Measurements from ENCODE around the gene CHPF.

CHPF gene

DNA sequence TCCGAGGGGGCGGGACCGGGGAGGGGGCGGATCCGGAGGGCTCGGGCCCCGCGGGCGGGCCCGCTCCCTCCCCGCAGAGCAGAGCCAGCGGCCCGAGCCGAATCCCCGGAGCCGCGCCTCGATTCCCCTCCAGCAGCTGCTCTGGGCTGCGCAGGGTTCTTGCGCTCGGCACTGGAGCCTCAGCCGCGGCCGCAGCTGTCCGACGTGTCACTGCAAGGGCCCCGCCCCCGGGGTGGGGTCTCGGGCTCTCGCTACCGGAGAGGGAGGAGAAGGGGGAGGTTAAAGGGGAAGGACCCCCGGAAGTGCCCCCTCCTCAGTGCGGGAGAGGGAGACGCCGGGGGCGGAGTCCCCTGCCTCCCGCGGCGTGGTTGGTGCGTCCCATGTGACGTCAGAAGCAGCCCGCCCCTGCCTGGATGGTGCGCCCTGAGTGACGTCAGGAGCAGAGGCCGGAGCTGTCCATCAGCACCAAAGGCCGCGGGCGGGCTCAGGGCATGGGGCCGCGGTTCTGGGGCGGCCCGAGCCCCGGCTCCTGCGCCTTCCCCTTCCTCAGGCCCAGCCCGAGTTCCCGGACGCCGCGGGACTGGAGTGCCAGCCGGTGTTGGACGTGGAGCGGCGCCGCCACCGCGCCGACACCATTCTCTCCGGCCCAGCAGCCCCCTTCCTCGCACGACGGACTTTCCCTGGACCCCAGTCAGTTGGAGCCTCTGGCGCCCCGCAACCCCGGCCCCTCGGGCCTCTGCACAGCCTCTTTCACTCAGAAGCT is at the start of gene CHPF, which contains the start of gene TMEM198:
Gene CHPF, minus strand, starts transcription at position 214 of the 763 bp plus-strand sequence. CDS start 271 bp downstream, outside the sequence.
Gene TMEM198, plus strand, starts transcription at position 433 of the 763 bp plus-strand sequence. CDS start 700 bp downstream, outside the sequence.
- DNase-seq (ENCODE audit: low read depth), result peak; percentile 86

- DNase-seq (ENCODE audit: low read depth), result no peak
Observed at GRCh38 chr2:219593154-219593553, 49.5 kb upstream of the CHPF start.

DNA sequence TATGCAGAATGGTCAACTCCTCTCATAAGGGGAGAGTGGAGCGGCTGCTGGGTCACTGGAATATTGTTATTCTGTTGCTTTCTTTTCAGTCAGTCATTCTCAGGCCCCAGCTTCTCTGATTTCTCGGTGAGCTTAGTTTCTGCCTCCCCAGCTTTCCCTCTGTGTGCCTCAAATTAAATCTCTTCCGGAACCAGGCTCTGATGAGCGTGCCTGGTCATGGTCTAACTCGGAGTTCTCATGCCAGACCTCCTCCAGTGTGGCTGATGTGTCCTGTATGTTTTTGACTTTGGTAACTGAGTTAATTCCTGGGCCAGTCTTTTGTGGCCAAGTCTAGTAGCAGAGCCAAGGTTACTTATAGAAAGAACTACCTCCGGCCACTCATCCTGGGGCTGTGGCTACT is 49.1 kb upstream of the CHPF start:
- no peak for DNase-seq (ENCODE audit: low read depth)

GRCh38 chr2:219591091-219591490 is 47.5 kb upstream of the CHPF start:
- no peak for DNase-seq (ENCODE audit: low read depth)

DNA sequence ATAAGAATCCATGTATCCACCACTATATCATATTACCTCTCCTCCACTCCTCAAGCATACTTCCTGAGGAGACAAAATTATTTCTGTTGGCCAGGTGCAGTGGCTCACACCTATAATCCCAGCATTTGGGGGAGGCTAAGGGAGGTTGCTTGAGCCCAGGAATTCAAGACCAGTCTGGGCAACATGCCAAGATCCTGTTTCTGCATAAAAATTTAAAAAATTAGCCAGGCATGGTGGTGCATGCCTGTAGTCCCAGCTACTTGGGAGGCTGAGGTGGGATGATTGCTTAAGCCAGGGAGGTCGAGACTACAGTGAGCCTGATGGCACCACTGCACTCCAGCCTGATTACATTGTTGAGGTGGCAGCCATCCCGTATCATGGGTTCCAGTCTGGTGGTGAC is 37.7 kb upstream of the CHPF start:
- no peak for DNase-seq (ENCODE audit: low read depth)

- no peak for DNase-seq (ENCODE audit: low read depth)
Observed at GRCh38 chr2:219578811-219579613, 35.4 kb upstream of the CHPF start.

DNA sequence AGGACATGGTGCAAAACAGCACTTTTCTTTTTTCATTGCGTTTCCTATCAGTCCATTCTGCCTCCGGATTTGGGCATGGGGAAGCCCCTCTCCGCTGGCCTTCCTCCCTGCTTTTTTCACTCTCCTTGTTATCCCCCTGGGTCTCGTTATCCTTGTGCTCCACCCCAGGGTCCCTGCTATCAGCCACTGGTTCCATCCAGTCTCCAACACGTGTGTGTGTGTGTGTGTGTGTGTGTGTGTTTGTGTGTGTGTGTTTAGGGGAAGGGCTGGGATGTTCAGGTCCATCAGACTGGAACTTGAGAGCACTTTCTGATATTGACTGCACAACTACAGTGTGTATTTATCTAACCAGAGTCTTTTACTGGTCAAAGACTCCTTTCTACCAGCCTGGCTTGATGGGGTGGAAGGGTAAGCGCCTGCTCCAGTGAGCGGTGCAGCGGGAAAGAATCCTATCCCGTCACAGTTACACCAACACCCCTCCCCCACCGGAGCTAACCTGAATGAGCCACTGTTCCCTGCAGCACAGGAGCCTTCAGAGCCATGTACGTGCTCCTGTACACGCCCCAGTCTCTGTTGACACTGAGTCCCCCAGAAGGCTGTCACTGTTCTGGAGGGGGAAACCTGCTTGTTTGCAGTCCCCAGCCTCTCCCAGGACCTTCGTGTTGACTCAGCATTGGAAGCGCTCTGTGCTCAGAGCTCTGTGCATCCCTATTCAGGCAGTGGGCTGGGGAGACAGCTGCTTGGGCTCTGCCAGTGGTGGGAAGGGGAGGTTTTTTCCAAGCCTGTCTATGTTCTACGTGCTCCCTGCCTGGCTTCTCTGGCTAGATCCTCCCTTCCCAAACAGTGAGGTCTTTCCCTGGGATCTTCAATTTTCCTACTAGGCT is 33.1 kb upstream of the CHPF start:
- DNase-seq (ENCODE audit: low read depth), result no peak

DNA sequence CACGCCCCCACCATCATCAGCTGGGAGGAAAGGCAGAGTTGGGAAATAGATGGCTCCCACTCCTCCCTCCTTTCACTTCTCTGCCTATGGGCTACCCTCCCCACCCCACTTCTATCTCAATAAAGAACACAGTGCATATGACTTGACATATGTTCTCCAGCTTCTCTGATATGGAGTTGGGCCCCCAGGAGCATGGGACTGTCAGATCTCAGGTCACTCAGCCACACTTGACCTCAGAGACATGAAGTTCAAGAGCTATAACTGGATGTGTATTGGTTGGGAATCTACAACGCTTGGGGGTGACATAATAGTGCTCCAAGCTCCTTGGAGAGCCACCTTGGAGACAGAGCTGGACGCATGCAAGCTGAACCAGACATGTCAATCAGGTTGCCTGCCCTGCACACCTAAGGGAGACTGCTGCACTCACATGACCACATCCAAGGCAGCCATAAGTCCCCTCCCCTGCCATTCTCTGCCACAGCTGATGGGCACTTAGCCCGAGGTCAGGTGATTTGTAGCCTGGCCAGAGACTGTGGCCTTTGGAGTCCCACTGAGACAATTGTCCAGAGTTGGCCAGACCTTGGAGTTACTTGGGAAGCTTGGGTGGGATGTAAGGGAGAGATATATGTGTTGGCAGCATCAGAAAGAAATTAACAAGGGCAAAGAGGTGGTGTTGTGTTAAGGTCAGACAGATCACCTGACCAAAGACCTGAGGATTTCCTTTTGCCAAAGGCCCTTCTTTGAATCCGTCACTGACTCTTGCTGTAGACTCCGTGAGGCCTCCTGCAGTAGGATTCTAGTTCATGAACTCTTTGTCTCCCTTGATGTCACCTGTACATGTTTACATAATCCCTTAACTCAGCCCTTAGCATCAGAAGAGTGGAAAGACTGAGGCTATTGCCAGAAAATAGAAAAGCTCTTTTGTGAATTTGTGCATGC is 32.2 kb upstream of the CHPF start:
- DNase-seq (ENCODE audit: low read depth), result no peak

GRCh38 chr2:219574484-219575311 is 31.1 kb upstream of the CHPF start:
- DNase-seq (ENCODE audit: low read depth), result no peak

- DNase-seq (ENCODE audit: low read depth), result no peak
Observed at GRCh38 chr2:219573166-219573565, 29.6 kb upstream of the CHPF start.

DNA sequence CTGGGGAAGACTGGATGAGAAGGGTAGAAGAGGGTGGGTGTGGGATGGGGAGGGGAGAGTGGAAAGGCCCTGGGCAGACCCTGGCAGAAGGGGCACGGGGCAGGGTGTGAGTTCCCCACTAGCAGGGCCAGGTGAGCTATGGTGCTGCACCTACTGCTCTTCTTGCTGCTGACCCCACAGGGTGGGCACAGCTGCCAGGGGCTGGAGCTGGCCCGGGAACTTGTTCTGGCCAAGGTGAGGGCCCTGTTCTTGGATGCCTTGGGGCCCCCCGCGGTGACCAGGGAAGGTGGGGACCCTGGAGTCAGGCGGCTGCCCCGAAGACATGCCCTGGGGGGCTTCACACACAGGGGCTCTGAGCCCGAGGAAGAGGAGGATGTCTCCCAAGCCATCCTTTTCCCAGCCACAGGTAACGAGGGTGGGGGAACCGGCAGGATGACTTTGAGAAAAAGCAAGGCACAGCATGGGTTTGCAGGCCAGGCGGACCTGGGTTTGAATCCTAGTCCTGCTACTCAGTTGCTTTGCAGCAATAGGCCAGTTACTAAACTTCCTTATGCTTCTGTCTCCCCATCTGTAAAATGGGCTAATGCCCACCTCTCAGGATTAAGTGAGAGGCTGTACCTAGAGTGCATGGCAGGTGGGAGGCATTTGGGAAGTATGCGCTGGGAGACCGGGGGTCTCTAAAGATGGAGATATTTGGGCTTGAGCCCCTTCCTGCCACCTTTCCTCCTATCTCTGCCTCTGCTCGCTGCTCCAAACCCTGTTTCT is 28.8 kb upstream of the CHPF start, which contains the start of gene INHA:
Gene INHA, plus strand, starts transcription at position 74 of the 765 bp plus-strand sequence. Its CDS starts 65 bp downstream, at position 139.
- no peak for DNase-seq (ENCODE audit: low read depth)

- DNase-seq (ENCODE audit: low read depth), result no peak
Observed at GRCh38 chr2:219571311-219572236, 28.0 kb upstream of the CHPF start, which contains the start of gene OBSL1. Gene OBSL1, minus strand, starts transcription at chr2:219571539. Its CDS starts 307 bp downstream, at chr2:219571232.

DNA sequence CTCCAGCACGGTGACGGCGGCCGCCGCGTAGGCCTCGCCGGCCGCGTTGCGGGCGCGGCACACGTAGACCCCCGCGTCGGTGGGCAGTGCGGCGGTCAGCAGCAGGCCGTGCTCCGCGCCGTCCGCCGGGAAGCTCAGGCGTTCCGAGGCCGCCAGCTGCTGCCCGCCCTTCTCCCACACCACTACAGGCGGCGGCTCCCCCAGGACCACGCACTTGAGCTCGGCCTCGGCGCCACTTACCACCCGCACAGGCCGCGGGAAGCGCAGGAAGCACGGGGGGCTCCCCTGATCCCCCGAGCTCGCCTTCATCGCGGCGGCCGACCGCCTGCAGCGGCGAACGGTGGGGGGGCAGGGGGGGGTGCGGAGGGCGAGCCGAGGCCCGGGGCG is 27.3 kb upstream of the CHPF start:
- no peak for DNase-seq (ENCODE audit: low read depth)

GRCh38 chr2:219570194-219570923 is 26.8 kb upstream of the CHPF start:
- no peak for DNase-seq (ENCODE audit: low read depth)

DNA sequence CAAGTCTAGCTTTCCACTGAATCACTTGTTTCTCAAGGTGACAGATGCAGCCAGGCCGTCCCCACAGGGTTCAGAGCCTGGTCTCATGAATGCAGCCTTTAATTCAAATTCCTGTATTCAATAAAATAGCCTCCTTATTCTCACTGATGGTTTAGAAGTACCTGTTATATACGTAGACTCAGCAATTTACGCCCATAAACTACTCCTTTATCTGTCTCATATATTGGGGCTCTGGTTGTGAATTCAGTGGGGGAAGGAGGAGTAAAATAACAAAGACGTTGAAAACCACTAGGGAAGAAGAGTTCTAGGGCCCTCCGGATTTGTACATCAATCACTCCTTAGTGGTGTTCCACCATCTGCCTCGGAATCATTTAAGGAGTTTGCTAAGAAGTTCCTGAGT is 26.0 kb upstream of the CHPF start:
- no peak for DNase-seq (ENCODE audit: low read depth)

DNA sequence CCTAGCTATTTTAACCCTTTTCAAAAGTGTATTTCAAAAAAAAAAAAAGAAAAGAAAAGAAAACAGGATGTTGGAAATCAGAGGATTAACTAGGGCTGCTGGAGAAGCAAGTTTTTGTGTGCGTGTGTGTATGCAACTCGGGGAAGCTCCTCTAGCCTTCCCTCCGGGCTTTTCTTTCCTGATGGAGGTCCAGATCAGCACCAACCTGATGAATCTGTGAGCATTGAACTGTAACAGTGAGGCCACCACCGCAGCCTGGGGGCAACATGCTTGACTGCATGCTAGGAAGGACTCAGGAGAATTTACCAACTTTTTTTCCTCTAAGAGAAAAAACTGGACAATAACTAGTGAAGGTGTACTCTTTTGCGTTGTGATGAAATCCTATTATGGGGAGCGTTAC is 25.4 kb upstream of the CHPF start:
- DNase-seq (ENCODE audit: low read depth), result no peak

- no peak for DNase-seq (ENCODE audit: low read depth)
Observed at GRCh38 chr2:219567791-219568361, 24.3 kb upstream of the CHPF start.

All from activated T-helper 1 cell treated with Interleukin-2 at 50 U/mL for 16 hours (primary cell).